GM12864 (cell line): Measurements from ENCODE around the gene STAU1.

Experiments
- DNase-seq: peaks from one replicate; pipeline ENCODE4 v3.0.0-alpha.2; 2011; ENCODE audit warnings: low read depth
- H3K4me3 ChIP-seq: 2 replicates; pipeline ENCODE4 v1.5.1; 2011; ENCODE audit warnings: mild to moderate bottlenecking, low read depth, low read length, control low read depth
- CTCF ChIP-seq: IDR thresholded peaks from 2 replicates; pipeline ENCODE4 v1.5.1; 2011; ENCODE audit warnings: low read depth, mild to moderate bottlenecking, moderate library complexity, low read length, control low read depth, inconsistent platforms; ENCODE audit errors: missing control alignments

Gene STAU1

GRCh38 chr20:49187851-49188641, at the start of gene STAU1:
TSS of gene STAU1 (minus strand) at chr20:49188334. CDS start at chr20:49166201, 22,133 bp downstream.
- peak; percentile 81 for DNase-seq
- peak within 1 kb of the TSS; percentile 84 for H3K4me3 ChIP-seq
- TF ChIP-seq CTCF, result no peak

GRCh38 chr20:49237531-49237930, 49.4 kb upstream of the STAU1 start:
- no peak overlapping the region for H3K4me3 ChIP-seq
- no peak for DNase-seq
- TF ChIP-seq CTCF, result no peak

- DNase-seq, result no peak
- no peak for TF ChIP-seq CTCF
- no peak overlapping the region for H3K4me3 ChIP-seq
Measured at GRCh38 chr20:49236301-49236700, 48.2 kb upstream of the STAU1 start.

GRCh38 chr20:49234831-49235230, 46.7 kb upstream of the STAU1 start:
- DNase-seq, result no peak

GRCh38 chr20:49233226-49233625, 45.1 kb upstream of the STAU1 start:
- DNase-seq, result no peak
- no peak for TF ChIP-seq CTCF
- no peak overlapping the region for H3K4me3 ChIP-seq

More at GRCh38 chr20:49234831-49235230, 46.7 kb upstream of the STAU1 start:
- H3K4me3 ChIP-seq, result no peak overlapping the region
- no peak for TF ChIP-seq CTCF

- H3K4me3 ChIP-seq, result no peak overlapping the region
- TF ChIP-seq CTCF, result no peak
- no peak for DNase-seq
Measured at GRCh38 chr20:49231471-49231870, 43.3 kb upstream of the STAU1 start.
